ENCODE measurements around the gene TUFT1.
"Not testable (repeated sequence)": the region's sequence is repeated elsewhere in the genome, so short reads cannot be mapped to it uniquely, and the experiment has no call there.

The TUFT1 gene

GRCh38 chr1:151618003-151618402 lies 77.9 kb downstream of the TUFT1 start:
- TF ChIP-seq, protein P1, sequence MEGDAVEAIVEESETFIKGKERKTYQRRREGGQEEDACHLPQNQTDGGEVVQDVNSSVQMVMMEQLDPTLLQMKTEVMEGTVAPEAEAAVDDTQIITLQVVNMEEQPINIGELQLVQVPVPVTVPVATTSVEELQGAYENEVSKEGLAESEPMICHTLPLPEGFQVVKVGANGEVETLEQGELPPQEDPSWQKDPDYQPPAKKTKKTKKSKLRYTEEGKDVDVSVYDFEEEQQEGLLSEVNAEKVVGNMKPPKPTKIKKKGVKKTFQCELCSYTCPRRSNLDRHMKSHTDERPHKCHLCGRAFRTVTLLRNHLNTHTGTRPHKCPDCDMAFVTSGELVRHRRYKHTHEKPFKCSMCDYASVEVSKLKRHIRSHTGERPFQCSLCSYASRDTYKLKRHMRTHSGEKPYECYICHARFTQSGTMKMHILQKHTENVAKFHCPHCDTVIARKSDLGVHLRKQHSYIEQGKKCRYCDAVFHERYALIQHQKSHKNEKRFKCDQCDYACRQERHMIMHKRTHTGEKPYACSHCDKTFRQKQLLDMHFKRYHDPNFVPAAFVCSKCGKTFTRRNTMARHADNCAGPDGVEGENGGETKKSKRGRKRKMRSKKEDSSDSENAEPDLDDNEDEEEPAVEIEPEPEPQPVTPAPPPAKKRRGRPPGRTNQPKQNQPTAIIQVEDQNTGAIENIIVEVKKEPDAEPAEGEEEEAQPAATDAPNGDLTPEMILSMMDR (IDR thresholded peaks at IDR 0.05; ENCODE audit: control insufficient read depth, extremely low read depth, insufficient read depth) = no peak
- DNase-seq (ENCODE audit: low read depth) = no peak
- H3K4me3 ChIP-seq (ENCODE audit: low read depth, low read length) = no peak overlapping the region

GRCh38 chr1:151618470-151618869 lies 78.4 kb downstream of the TUFT1 start:
- no peak for DNase-seq (ENCODE audit: low read depth)
- TF ChIP-seq, protein P1 (IDR thresholded peaks at IDR 0.05; ENCODE audit: control insufficient read depth, extremely low read depth, insufficient read depth) = no peak
- H3K4me3 ChIP-seq (ENCODE audit: low read depth, low read length) = no peak overlapping the region

- not testable (repeated sequence) for DNase-seq (ENCODE audit: low read depth); H3K4me3 ChIP-seq (ENCODE audit: low read depth, low read length)
Observed at GRCh38 chr1:151618996-151619395, 78.9 kb downstream of the TUFT1 start.

DNA sequence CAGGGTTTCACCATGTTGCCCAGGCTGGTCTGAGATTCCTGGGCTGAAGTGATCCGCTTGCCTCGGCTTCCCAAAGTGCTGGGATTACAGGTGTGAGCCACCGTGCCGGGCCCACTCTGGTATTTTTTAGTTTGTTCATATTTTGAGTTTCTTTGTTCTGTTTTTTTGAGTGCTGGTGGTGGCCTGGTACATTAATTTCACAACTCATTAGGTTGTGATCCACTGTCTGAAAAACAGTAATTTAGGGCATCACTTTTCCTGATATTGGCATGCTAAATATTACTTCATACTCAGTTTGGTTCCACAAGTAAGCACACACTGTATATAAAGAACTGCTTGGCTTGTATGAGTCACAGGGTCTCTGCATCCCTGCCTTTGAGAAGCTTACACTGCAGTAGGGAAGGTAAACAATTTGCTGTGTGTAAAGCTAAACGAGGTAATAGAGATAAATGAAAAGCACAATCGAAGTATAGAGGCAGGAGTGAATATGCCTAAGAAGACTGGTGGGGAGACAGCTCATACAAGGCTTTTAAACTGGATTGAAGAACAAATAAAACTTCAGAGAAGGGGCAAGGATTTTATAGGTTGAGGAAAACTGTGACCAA lies 79.5 kb downstream of the TUFT1 start:
- TF ChIP-seq, protein P1 (IDR thresholded peaks at IDR 0.05; ENCODE audit: control insufficient read depth, extremely low read depth, insufficient read depth) = no peak
- H3K4me3 ChIP-seq (ENCODE audit: low read depth, low read length) = no peak overlapping the region
- no peak for DNase-seq (ENCODE audit: low read depth)

GRCh38 chr1:151620286-151620685 lies 80.2 kb downstream of the TUFT1 start:
- DNase-seq (ENCODE audit: low read depth) = no peak
- TF ChIP-seq, protein P1 (IDR thresholded peaks at IDR 0.05; ENCODE audit: control insufficient read depth, extremely low read depth, insufficient read depth) = no peak
- no peak overlapping the region for H3K4me3 ChIP-seq (ENCODE audit: low read depth, low read length)

GRCh38 chr1:151621351-151621750 lies 81.2 kb downstream of the TUFT1 start:
- TF ChIP-seq, protein P1 (IDR thresholded peaks at IDR 0.05; ENCODE audit: control insufficient read depth, extremely low read depth, insufficient read depth) = no peak

GRCh38 chr1:151624783-151625182 lies 84.7 kb downstream of the TUFT1 start:
- H3K4me3 ChIP-seq (ENCODE audit: low read depth, low read length) = no peak overlapping the region
- DNase-seq (ENCODE audit: low read depth) = no peak
- TF ChIP-seq, protein P1 (IDR thresholded peaks at IDR 0.05; ENCODE audit: control insufficient read depth, extremely low read depth, insufficient read depth) = no peak

More at GRCh38 chr1:151621351-151621750, 81.2 kb downstream of the TUFT1 start:
- no peak overlapping the region for H3K4me3 ChIP-seq (ENCODE audit: low read depth, low read length)
- DNase-seq (ENCODE audit: low read depth) = no peak
